WTC11 (cell line): Measurements from ENCODE around the gene AK2. TPM values are rescaled to one million over a fixed set of nuclear protein-coding genes. Genes with fewer than 3 reads are reported as not detected.

Source experiments
- ATAC-seq: fragments of 200-7000 bp; cut with Tn5 transposase; 2 replicates; pipeline ENCODE4 v1.10.0; 2021; ENCODE audit warnings: mild to moderate bottlenecking, moderate library complexity
- CTCF ChIA-PET: fragments of 300-600 bp; sonication (Branson Sonifier 250); formaldehyde crosslinking; loops from one replicate; lab custom pipeline; 2021; ENCODE audit warnings: antibody characterized with exemption; lab: Charles Lee
- POLR2A ChIA-PET: fragments of 350-600 bp; sonication (Branson Sonifier 250); formaldehyde crosslinking; loops from one replicate; lab custom pipeline; 2021; ENCODE audit warnings: antibody characterized with exemption; lab: Charles Lee
- DNase-seq: peaks from one replicate; pipeline ENCODE4 v3.0.0; 2021; ENCODE audit warnings: low spot score
- H3K27ac Mint-ChIP-seq: 2 replicates; pipeline ENCODE4 v1.8.0; 2021; ENCODE audit warnings: mixed read lengths
- H3K27me3 Mint-ChIP-seq: 2 replicates; pipeline ENCODE4 v1.8.0; 2021; ENCODE audit warnings: low read depth, mild to moderate bottlenecking, moderate library complexity, mixed read lengths
- H3K36me3 Mint-ChIP-seq: 2 replicates; pipeline ENCODE4 v1.8.0; 2021; ENCODE audit warnings: mixed read lengths
- H3K4me1 Mint-ChIP-seq: 2 replicates; pipeline ENCODE4 v1.8.0; 2022; ENCODE audit warnings: mixed read lengths
- H3K4me3 Mint-ChIP-seq: 2 replicates; pipeline ENCODE4 v1.8.0; 2021; ENCODE audit warnings: mild to moderate bottlenecking, moderate library complexity, mixed read lengths
- H3K9me3 Mint-ChIP-seq: 2 replicates; pipeline ENCODE4 v1.8.0; 2021; ENCODE audit warnings: mixed read lengths
- ELF4 ChIP-seq: sonication (generic); formaldehyde crosslinking; IDR thresholded peaks from 2 replicates; pipeline ENCODE4 v1.8.1; 2022; ENCODE audit warnings: low read depth, mild to moderate bottlenecking, moderate library complexity, missing genetic modification reagents
- GTF2I ChIP-seq: fragments of 250-450 bp; sonication (Bioruptor Pico); conservative IDR thresholded peaks from 2 replicates; pipeline ENCODE4 v1.4.0; 2021; ENCODE audit warnings: mild to moderate bottlenecking
- HMGA2 ChIP-seq: fragments of 250-450 bp; sonication (Bioruptor Pico); IDR thresholded peaks from 2 replicates; pipeline ENCODE4 v1.4.0; 2021; ENCODE audit warnings: mild to moderate bottlenecking, moderate library complexity
- JAZF1 ChIP-seq: fragments of 250-450 bp; sonication (Bioruptor Pico); IDR thresholded peaks from 2 replicates; pipeline ENCODE4 v1.9.0; 2021; ENCODE audit warnings: moderate library complexity, mild to moderate bottlenecking, inconsistent platforms
- JUN ChIP-seq: sonication (generic); formaldehyde crosslinking; IDR thresholded peaks from 2 replicates; pipeline ENCODE4 v1.8.0; 2023; ENCODE audit warnings: mild to moderate bottlenecking, missing genetic modification reagents
- MYBL2 ChIP-seq: sonication (generic); formaldehyde crosslinking; IDR thresholded peaks from 2 replicates; pipeline ENCODE4 v1.8.1; 2023; ENCODE audit warnings: mild to moderate bottlenecking, moderate library complexity, missing genetic modification reagents
- NR2C2 ChIP-seq: sonication (generic); formaldehyde crosslinking; IDR thresholded peaks from 2 replicates; pipeline ENCODE4 v1.8.0; 2022; ENCODE audit warnings: mild to moderate bottlenecking, missing genetic modification reagents
- NR3C1 ChIP-seq: sonication (generic); formaldehyde crosslinking; conservative IDR thresholded peaks from 2 replicates; pipeline ENCODE4 v1.8.1; 2023; ENCODE audit warnings: low read depth, mild to moderate bottlenecking, missing genetic modification reagents
- OVOL2 ChIP-seq: fragments of 250-450 bp; sonication (Bioruptor Pico); IDR thresholded peaks from 2 replicates; pipeline ENCODE4 v1.9.0; 2021; ENCODE audit warnings: mild to moderate bottlenecking, borderline replicate concordance
- SMAD4 ChIP-seq: sonication (generic); formaldehyde crosslinking; IDR thresholded peaks from 2 replicates; pipeline ENCODE4 v1.8.0; 2022; ENCODE audit warnings: mild to moderate bottlenecking, missing genetic modification reagents
- SOX15 ChIP-seq: fragments of 250-450 bp; sonication (Bioruptor Pico); IDR thresholded peaks from 2 replicates; pipeline ENCODE4 v1.9.0; 2021; ENCODE audit warnings: mild to moderate bottlenecking
- TEAD1 ChIP-seq: sonication (generic); formaldehyde crosslinking; IDR thresholded peaks from 2 replicates; pipeline ENCODE4 v1.8.0; 2022; ENCODE audit warnings: mild to moderate bottlenecking, missing genetic modification reagents
- TP53 ChIP-seq: sonication (generic); formaldehyde crosslinking; IDR thresholded peaks from 2 replicates; pipeline ENCODE4 v1.8.1; 2023; ENCODE audit warnings: mild to moderate bottlenecking, missing genetic modification reagents
- ZNF219 ChIP-seq: sonication (generic); formaldehyde crosslinking; IDR thresholded peaks from 2 replicates; pipeline ENCODE4 v1.8.0; 2023; ENCODE audit warnings: missing genetic modification reagents, mild to moderate bottlenecking, borderline replicate concordance
- ZNF263 ChIP-seq: sonication (generic); formaldehyde crosslinking; IDR thresholded peaks from 2 replicates; pipeline ENCODE4 v1.8.1; 2022; ENCODE audit warnings: low read depth, mild to moderate bottlenecking, moderate library complexity, missing genetic modification reagents
- total RNA-seq: library from RNA; stranded (reverse); gene quantifications from 3 replicates; pipeline ENCODE4 v1.2.3, GENCODE V29; 2021
- TF ChIP-seq, protein P1 (sequence below): sonication (generic); formaldehyde crosslinking; IDR thresholded peaks from 2 replicates; pipeline ENCODE4 v1.8.1; 2023; ENCODE audit warnings: mild to moderate bottlenecking, missing genetic modification reagents, moderate library complexity
- TF ChIP-seq, protein P2 (sequence below): sonication (generic); formaldehyde crosslinking; IDR thresholded peaks from 2 replicates; pipeline ENCODE4 v1.8.1; 2022; ENCODE audit warnings: mild to moderate bottlenecking, moderate library complexity, missing genetic modification reagents
- TF ChIP-seq, protein P3 (sequence below): sonication (generic); formaldehyde crosslinking; IDR thresholded peaks from 2 replicates; pipeline ENCODE4 v1.8.1; 2022; ENCODE audit warnings: low read depth, missing genetic modification reagents, borderline replicate concordance
- TF ChIP-seq, protein P4 (sequence below): sonication (generic); formaldehyde crosslinking; IDR thresholded peaks from 2 replicates; pipeline ENCODE4 v1.8.0; 2022; ENCODE audit warnings: mild to moderate bottlenecking, missing genetic modification reagents
- TF ChIP-seq, protein P5 (sequence below): sonication (generic); formaldehyde crosslinking; IDR thresholded peaks from 2 replicates; pipeline ENCODE4 v1.8.0; 2023; ENCODE audit warnings: mild to moderate bottlenecking, missing genetic modification reagents
- TF ChIP-seq, protein P6 (sequence below): sonication (generic); formaldehyde crosslinking; IDR thresholded peaks from 2 replicates; pipeline ENCODE4 v1.8.0; 2022; ENCODE audit warnings: mild to moderate bottlenecking, missing genetic modification reagents
- TF ChIP-seq, protein P7 (sequence below): sonication (generic); formaldehyde crosslinking; IDR thresholded peaks from 2 replicates; pipeline ENCODE4 v1.8.0; 2023; ENCODE audit warnings: missing genetic modification reagents

Gene AK2
- total RNA-seq, 1 experiment from 2014 or later, result 124 TPM

DNA sequence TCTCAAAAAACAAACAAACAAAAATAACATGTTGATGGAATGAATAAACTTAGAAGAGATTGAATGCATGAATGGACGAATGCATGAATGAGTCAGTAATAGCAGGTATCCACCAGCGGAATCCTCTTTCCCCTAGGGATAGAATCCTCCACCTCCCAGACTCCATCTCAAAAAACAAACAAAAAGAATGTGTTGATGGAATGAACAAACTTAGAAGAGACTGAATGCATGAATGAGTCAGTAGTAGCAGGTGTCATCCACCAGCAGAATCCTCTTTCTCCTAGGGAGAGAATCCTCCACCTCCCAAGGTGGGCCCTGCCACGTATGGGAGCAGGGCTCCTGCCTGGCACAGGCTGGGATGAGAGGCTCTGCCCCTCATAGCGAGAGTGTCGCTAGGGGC is 45.3 kb downstream of the AK2 start:
- ChIA-PET POLR2A (interaction anchor here (0.7 kb wide), 1 partner anchor 16 kb away, joined by 3 read pairs; no protein-coding TSS in a partner anchor), CTCF (interaction anchor here (1.0 to 1.9 kb wide), 5 partner anchors 10 to 98 kb away, joined by 3 to 17 read pairs (median 5); no protein-coding TSS in a partner anchor)
- Mint-ChIP-seq H3K36me3 (no peaks in the 10 kb centered on the region), H3K4me1 (peaks cover 25% of the 10 kb centered on the region), H3K27me3 (no peaks in the 10 kb centered on the region; the same call in none of the 2 replicates), H3K27ac (no peak overlapping the region), H3K9me3 (no peaks in the 10 kb centered on the region), H3K4me3 (no peak overlapping the region)
- DNase-seq (no peak), ATAC-seq (no peak)
- no peak for TF ChIP-seq JUN (CRISPR knock-in tag)
- TF ChIP-seq, protein P1, sequence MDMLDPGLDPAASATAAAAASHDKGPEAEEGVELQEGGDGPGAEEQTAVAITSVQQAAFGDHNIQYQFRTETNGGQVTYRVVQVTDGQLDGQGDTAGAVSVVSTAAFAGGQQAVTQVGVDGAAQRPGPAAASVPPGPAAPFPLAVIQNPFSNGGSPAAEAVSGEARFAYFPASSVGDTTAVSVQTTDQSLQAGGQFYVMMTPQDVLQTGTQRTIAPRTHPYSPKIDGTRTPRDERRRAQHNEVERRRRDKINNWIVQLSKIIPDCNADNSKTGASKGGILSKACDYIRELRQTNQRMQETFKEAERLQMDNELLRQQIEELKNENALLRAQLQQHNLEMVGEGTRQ (CRISPR knock-in tag), result no peak
- TF ChIP-seq NR3C1, result no peak
- TF ChIP-seq TEAD1 (CRISPR knock-in tag), result no peak
- no peak for TF ChIP-seq SOX15 (CRISPR knock-in tag)
- TF ChIP-seq ELF4 (CRISPR knock-in tag), result no peak
- TF ChIP-seq, protein P2, sequence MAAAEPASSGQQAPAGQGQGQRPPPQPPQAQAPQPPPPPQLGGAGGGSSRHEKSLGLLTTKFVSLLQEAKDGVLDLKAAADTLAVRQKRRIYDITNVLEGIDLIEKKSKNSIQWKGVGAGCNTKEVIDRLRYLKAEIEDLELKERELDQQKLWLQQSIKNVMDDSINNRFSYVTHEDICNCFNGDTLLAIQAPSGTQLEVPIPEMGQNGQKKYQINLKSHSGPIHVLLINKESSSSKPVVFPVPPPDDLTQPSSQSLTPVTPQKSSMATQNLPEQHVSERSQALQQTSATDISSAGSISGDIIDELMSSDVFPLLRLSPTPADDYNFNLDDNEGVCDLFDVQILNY, result no peak
- TF ChIP-seq, protein P3, sequence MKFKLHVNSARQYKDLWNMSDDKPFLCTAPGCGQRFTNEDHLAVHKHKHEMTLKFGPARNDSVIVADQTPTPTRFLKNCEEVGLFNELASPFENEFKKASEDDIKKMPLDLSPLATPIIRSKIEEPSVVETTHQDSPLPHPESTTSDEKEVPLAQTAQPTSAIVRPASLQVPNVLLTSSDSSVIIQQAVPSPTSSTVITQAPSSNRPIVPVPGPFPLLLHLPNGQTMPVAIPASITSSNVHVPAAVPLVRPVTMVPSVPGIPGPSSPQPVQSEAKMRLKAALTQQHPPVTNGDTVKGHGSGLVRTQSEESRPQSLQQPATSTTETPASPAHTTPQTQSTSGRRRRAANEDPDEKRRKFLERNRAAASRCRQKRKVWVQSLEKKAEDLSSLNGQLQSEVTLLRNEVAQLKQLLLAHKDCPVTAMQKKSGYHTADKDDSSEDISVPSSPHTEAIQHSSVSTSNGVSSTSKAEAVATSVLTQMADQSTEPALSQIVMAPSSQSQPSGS (CRISPR knock-in tag), result no peak
- TF ChIP-seq ZNF219, result no peak
- TF ChIP-seq JAZF1 (CRISPR knock-in tag), result no peak
- TF ChIP-seq GTF2I (CRISPR knock-in tag), result no peak
- TF ChIP-seq MYBL2 (CRISPR knock-in tag), result no peak
- TF ChIP-seq ZNF263 (CRISPR knock-in tag), result no peak
- TF ChIP-seq, all 79 proteins: peak for 0

DNA sequence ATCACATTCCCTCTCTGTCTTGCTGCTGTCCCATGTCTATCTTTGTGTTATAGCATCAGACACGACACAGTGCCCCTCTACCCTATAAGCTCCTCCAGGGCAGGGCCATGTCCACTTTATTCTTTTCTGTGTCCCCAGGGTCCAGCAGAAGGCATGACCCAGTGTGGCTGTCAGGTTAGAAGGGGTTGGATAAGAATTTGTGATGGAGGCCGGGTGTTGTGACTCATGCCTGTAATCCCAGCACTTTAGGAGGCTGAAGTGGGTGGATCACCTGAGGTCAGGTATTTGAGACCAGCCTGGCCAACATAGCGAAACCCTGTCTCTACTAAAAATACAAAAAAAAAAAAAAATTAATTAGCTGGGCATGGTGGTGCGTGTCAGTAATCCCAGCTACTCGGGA is 45.8 kb downstream of the AK2 start:
- ChIA-PET POLR2A (interaction anchor here (0.6 kb wide), 1 partner anchor 16 kb away, joined by 5 read pairs; no protein-coding TSS in a partner anchor), CTCF (interaction anchor here (1.9 kb wide), 1 partner anchor 97 kb away, joined by 5 read pairs; no protein-coding TSS in a partner anchor)
- Mint-ChIP-seq H3K4me3 (no peak overlapping the region), H3K27ac (no peak overlapping the region), H3K9me3 (no peaks in the 10 kb centered on the region), H3K4me1 (peaks cover 25% of the 10 kb centered on the region), H3K27me3 (no peaks in the 10 kb centered on the region; the same call in none of the 2 replicates), H3K36me3 (no peaks in the 10 kb centered on the region)
- DNase-seq (no peak), ATAC-seq (no peak)
- no peak for TF ChIP-seq NR2C2 (CRISPR knock-in tag)
- TF ChIP-seq, protein P4, sequence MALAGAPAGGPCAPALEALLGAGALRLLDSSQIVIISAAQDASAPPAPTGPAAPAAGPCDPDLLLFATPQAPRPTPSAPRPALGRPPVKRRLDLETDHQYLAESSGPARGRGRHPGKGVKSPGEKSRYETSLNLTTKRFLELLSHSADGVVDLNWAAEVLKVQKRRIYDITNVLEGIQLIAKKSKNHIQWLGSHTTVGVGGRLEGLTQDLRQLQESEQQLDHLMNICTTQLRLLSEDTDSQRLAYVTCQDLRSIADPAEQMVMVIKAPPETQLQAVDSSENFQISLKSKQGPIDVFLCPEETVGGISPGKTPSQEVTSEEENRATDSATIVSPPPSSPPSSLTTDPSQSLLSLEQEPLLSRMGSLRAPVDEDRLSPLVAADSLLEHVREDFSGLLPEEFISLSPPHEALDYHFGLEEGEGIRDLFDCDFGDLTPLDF (CRISPR knock-in tag), result no peak
- TF ChIP-seq, protein P5, sequence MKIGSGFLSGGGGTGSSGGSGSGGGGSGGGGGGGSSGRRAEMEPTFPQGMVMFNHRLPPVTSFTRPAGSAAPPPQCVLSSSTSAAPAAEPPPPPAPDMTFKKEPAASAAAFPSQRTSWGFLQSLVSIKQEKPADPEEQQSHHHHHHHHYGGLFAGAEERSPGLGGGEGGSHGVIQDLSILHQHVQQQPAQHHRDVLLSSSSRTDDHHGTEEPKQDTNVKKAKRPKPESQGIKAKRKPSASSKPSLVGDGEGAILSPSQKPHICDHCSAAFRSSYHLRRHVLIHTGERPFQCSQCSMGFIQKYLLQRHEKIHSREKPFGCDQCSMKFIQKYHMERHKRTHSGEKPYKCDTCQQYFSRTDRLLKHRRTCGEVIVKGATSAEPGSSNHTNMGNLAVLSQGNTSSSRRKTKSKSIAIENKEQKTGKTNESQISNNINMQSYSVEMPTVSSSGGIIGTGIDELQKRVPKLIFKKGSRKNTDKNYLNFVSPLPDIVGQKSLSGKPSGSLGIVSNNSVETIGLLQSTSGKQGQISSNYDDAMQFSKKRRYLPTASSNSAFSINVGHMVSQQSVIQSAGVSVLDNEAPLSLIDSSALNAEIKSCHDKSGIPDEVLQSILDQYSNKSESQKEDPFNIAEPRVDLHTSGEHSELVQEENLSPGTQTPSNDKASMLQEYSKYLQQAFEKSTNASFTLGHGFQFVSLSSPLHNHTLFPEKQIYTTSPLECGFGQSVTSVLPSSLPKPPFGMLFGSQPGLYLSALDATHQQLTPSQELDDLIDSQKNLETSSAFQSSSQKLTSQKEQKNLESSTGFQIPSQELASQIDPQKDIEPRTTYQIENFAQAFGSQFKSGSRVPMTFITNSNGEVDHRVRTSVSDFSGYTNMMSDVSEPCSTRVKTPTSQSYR (CRISPR knock-in tag), result no peak
- no peak for TF ChIP-seq HMGA2 (CRISPR knock-in tag)
- TF ChIP-seq, protein P6, sequence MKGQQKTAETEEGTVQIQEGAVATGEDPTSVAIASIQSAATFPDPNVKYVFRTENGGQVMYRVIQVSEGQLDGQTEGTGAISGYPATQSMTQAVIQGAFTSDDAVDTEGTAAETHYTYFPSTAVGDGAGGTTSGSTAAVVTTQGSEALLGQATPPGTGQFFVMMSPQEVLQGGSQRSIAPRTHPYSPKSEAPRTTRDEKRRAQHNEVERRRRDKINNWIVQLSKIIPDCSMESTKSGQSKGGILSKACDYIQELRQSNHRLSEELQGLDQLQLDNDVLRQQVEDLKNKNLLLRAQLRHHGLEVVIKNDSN (CRISPR knock-in tag), result no peak
- TF ChIP-seq, protein P7, sequence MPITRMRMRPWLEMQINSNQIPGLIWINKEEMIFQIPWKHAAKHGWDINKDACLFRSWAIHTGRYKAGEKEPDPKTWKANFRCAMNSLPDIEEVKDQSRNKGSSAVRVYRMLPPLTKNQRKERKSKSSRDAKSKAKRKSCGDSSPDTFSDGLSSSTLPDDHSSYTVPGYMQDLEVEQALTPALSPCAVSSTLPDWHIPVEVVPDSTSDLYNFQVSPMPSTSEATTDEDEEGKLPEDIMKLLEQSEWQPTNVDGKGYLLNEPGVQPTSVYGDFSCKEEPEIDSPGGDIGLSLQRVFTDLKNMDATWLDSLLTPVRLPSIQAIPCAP (CRISPR knock-in tag), result no peak
- TF ChIP-seq MYBL2 (CRISPR knock-in tag), result no peak
- no peak for TF ChIP-seq OVOL2 (CRISPR knock-in tag)
- no peak for TF ChIP-seq TP53 (CRISPR knock-in tag)
- TF ChIP-seq SMAD4, result no peak
